ENCODE results near the gene ZNF324B.

Gene ZNF324B

DNA sequence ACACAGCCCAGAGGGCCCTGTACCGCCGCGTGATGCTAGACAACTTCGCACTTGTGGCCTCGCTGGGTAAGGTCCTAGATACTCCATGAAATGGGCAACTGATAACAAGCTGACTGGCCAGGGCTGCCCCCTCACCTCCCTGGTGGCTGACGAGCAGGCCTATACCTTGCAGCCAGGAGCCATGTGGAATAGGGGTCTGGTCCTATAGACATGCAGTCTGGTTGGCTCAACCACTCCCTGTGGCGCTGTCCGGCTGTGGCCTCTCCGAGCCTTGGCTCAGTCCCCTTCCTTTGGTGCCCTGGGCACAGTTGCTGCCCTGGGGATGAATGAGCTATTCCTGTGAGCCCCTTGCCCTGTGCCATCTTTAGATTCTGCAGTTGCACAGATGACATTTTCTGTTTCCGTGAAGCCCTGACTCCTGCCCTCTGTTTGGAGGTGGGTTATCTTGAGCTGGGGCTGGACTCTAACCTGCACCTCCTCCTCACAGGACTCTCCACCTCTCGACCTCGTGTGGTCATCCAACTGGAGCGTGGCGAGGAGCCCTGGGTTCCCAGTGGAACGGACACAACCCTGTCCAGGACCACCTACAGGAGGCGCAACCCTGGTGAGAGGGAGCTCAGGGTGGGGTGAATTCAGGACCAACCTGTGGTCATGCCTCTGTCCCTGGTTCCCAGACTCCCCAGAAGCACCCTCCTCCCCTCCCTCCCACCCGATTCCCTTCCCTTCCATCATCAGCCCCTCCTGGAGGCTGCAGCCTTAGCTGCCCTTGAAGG, 18.0 kb downstream of the ZNF324B start:
- TF ChIP-seq, protein P1, sequence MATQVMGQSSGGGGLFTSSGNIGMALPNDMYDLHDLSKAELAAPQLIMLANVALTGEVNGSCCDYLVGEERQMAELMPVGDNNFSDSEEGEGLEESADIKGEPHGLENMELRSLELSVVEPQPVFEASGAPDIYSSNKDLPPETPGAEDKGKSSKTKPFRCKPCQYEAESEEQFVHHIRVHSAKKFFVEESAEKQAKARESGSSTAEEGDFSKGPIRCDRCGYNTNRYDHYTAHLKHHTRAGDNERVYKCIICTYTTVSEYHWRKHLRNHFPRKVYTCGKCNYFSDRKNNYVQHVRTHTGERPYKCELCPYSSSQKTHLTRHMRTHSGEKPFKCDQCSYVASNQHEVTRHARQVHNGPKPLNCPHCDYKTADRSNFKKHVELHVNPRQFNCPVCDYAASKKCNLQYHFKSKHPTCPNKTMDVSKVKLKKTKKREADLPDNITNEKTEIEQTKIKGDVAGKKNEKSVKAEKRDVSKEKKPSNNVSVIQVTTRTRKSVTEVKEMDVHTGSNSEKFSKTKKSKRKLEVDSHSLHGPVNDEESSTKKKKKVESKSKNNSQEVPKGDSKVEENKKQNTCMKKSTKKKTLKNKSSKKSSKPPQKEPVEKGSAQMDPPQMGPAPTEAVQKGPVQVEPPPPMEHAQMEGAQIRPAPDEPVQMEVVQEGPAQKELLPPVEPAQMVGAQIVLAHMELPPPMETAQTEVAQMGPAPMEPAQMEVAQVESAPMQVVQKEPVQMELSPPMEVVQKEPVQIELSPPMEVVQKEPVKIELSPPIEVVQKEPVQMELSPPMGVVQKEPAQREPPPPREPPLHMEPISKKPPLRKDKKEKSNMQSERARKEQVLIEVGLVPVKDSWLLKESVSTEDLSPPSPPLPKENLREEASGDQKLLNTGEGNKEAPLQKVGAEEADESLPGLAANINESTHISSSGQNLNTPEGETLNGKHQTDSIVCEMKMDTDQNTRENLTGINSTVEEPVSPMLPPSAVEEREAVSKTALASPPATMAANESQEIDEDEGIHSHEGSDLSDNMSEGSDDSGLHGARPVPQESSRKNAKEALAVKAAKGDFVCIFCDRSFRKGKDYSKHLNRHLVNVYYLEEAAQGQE (IDR thresholded peaks at IDR 0.05; ENCODE audit: insufficient read depth in 1 of 2, low read depth in 2 of 2, low read length in 2 of 2), result no peak
- TF ChIP-seq POLR2AphosphoS5 (IDR thresholded peaks at IDR 0.05; ENCODE audit: low read depth, low read length) (no peak), SIN3A (IDR thresholded peaks at IDR 0.05; ENCODE audit: borderline replicate concordance, insufficient read depth, low read length) (no peak), TAF1 (IDR thresholded peaks at IDR 0.05; ENCODE audit: borderline replicate concordance, insufficient read depth, low read length) (no peak), FOXP2 (optimal IDR thresholded peaks at IDR 0.05; ENCODE audit: borderline replicate concordance, extremely low read depth, extremely low read length, insufficient read depth) (no peak)

DNA sequence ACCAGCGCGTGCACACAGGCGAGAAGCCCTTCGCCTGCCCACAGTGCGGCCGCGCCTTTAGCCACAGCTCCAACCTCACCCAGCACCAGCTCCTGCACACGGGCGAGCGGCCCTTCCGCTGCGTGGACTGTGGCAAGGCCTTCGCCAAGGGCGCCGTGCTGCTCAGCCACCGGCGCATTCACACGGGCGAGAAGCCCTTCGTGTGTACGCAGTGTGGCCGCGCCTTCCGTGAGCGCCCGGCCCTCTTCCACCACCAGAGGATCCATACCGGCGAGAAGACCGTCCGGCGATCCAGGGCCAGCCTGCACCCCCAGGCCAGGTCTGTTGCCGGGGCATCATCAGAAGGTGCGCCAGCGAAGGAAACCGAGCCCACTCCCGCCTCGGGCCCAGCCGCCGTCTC, 20.3 kb downstream of the ZNF324B start:
- TF ChIP-seq FOXP2 (optimal IDR thresholded peaks at IDR 0.05; ENCODE audit: borderline replicate concordance, extremely low read depth, extremely low read length, insufficient read depth) (no peak), POLR2AphosphoS5 (IDR thresholded peaks at IDR 0.05; ENCODE audit: low read depth, low read length) (no peak)

DNA sequence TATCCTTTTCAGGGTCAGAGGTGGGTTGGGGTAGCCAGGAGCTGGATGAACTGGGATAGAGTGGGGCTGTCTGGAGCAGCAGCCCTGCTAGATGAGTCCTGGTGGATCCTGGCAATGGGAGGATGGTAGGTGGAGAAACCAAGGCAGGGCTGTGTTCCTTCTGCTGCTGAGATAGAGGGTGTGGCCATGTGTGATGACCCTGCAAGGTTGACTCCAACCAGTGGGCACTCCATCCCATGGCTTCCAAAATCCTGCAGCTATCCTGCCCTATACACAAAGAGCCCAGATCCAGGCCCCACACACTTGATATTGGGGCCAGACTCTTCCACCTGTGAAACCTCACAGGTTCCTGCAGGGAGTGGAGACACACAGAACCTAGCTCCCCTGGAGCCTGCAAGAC, 22.4 kb downstream of the ZNF324B start:
- TF ChIP-seq FOXP2 (optimal IDR thresholded peaks at IDR 0.05; ENCODE audit: borderline replicate concordance, extremely low read depth, extremely low read length, insufficient read depth) (no peak), TAF1 (IDR thresholded peaks at IDR 0.05; ENCODE audit: borderline replicate concordance, insufficient read depth, low read length) (no peak), POLR2AphosphoS5 (IDR thresholded peaks at IDR 0.05; ENCODE audit: low read depth, low read length) (no peak), SIN3A (IDR thresholded peaks at IDR 0.05; ENCODE audit: borderline replicate concordance, insufficient read depth, low read length) (no peak)
- TF ChIP-seq, protein P1 (IDR thresholded peaks at IDR 0.05; ENCODE audit: insufficient read depth in 1 of 2, low read depth in 2 of 2, low read length in 2 of 2), result no peak

DNA sequence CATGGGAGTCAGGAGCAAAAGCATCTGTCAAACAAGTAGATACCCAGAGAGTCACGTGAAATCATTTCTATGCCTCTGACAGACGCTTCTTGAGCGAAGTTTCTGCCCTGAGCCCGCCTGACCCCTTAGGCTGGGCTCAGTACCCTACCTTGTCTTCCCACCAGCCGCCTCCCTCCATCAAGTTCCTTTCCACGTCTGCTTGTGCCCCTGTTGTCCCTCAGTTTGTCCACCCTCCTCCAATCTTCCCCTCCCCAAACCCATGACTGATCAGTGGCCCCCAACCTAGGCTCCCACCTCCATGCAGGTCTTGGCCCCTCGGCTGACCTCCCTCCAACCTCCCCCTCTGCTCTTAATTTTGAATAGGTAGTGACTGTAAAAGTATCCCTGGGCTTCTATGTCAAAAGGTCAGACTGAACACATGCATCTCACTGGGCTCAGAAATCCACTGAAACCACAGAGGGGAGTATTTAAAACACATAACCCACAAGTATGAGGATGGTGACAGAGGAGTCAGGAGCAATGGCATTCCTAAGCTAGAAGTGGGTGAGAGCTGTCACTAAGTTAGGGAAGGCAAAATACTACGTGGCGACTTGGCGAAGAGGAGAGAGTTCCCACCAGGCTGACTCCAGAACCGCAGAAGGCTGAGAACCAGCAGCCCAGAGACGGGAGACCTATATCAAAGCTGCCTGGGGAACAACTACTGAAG, 23.0 kb downstream of the ZNF324B start:
- no peak for TF ChIP-seq POLR2AphosphoS5 (IDR thresholded peaks at IDR 0.05; ENCODE audit: low read depth, low read length)
- no peak for TF ChIP-seq FOXP2 (optimal IDR thresholded peaks at IDR 0.05; ENCODE audit: borderline replicate concordance, extremely low read depth, extremely low read length, insufficient read depth)
- no peak for TF ChIP-seq TAF1 (IDR thresholded peaks at IDR 0.05; ENCODE audit: borderline replicate concordance, insufficient read depth, low read length)
- TF ChIP-seq, protein P1 (IDR thresholded peaks at IDR 0.05; ENCODE audit: insufficient read depth in 1 of 2, low read depth in 2 of 2, low read length in 2 of 2), result no peak
- no peak for TF ChIP-seq SIN3A (IDR thresholded peaks at IDR 0.05; ENCODE audit: borderline replicate concordance, insufficient read depth, low read length)

DNA sequence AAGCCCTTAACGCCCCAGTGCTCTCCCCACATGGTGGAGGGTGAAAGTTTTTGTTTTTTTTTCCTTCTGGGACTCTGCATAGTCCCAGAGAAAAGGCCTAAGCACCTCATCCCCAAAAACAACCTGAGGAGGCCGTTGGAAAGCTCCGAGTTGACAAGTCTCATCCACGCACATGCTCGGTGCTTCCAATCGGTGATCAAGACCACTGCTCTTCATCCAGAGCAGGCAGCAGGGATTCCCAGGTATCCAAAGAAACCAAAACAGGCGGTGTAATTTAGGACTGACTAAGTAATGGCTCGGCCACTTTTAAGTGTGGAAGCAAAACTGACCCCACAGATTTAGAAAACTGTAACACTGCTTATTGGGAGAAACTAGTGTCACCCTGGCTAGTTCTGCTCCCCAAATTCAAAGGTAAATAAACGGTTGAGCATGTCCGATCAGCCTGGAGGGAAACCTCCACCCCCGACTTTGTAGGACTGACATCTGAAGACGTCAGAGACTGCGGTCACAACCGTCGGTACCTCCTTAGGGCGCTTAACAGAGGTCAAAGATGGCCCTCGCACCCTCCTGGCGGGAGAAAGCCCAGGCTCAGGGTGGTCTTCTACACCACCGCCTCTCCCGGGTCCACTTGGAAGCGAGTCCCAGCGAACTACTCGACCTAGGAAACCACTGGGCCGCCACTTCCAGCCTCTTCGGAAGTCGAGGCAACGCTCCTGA, 23.7 kb downstream of the ZNF324B start:
- TF ChIP-seq FOXP2 (optimal IDR thresholded peaks at IDR 0.05; ENCODE audit: borderline replicate concordance, extremely low read depth, extremely low read length, insufficient read depth) (no peak), SIN3A (IDR thresholded peaks at IDR 0.05; ENCODE audit: borderline replicate concordance, insufficient read depth, low read length) (0 out of 2 replicates have a peak, but pooled peaks have one; percentile 51)
